HEK293 (cell line): ENCODE measurements around the gene ARV1.
"Not testable (repeated sequence)": the region's sequence is repeated elsewhere in the genome, so short reads cannot be mapped to it uniquely, and the experiment has no call there.

Experiments used
- CTCF ChIA-PET: fragments of 350-600 bp; formaldehyde crosslinking; extraction: SDS; loops from one replicate; lab custom pipeline; 2021; ENCODE audit warnings: antibody characterized with exemption; lab: Yijun Ruan, JAX
- POLR2A ChIA-PET: fragments of 300-600 bp; formaldehyde crosslinking; extraction: SDS; loops from one replicate; lab custom pipeline; 2020; ENCODE audit warnings: antibody characterized with exemption, inconsistent platforms; lab: Yijun Ruan, JAX
- H3K27ac ChIP-seq: fragments of 200-500 bp; sonication (Bioruptor generic); 2 replicates; pipeline ENCODE4 v1.5.1; 2014; ENCODE audit warnings: low read depth, low read length, control low read depth, inconsistent platforms; ENCODE audit errors: extremely low read depth
- H3K36me3 ChIP-seq, 2 experiments: fragments of 200-500 bp in 1 of 2; sonication (Bioruptor generic) in 1 of 2; 1 replicate in 1 of 2; 2 replicates in 1 of 2; pipeline ENCODE4 v1.5.1; 2014 to 2017; ENCODE audit warnings: inconsistent platforms in 2 of 2, low read length in 2 of 2; ENCODE audit not compliant: control insufficient read depth in 2 of 2, insufficient read depth in 1 of 2
- H3K4me1 ChIP-seq: fragments of 200-500 bp; sonication (Bioruptor generic); 2 replicates; pipeline ENCODE4 v1.5.1; 2014; ENCODE audit warnings: mild to moderate bottlenecking, low read length, inconsistent platforms; ENCODE audit not compliant: control insufficient read depth, insufficient read depth
- H3K4me3 ChIP-seq: 2 replicates; pipeline ENCODE4 v1.5.1; 2011; ENCODE audit warnings: low read depth, mild to moderate bottlenecking, control low read depth, low read length, moderate library complexity
- H3K9me3 ChIP-seq: fragments of 200-500 bp; sonication (Bioruptor generic); 2 replicates; pipeline ENCODE4 v1.5.1; 2014; ENCODE audit warnings: low read depth, low read length, inconsistent platforms; ENCODE audit not compliant: control insufficient read depth, insufficient read depth
- SETDB1 ChIP-seq: IDR thresholded peaks from one replicate; pipeline ENCODE4 v1.6.1; 2017; ENCODE audit warnings: mild to moderate bottlenecking, low read length, moderate library complexity, mixed read lengths; ENCODE audit not compliant: insufficient read length
- SP3 ChIP-seq: fragments of 450-650 bp; formaldehyde crosslinking; IDR thresholded peaks from 2 replicates; pipeline ENCODE4 v1.5.1; 2016; ENCODE audit warnings: missing biosample characterization, missing genetic modification characterization
- ZBTB17 ChIP-seq: fragments of 450-650 bp; formaldehyde crosslinking; IDR thresholded peaks from 2 replicates; pipeline ENCODE4 v1.5.1; 2016; ENCODE audit warnings: missing biosample characterization, missing genetic modification characterization
- ZBTB48 ChIP-seq: fragments of 450-650 bp; formaldehyde crosslinking; IDR thresholded peaks from 2 replicates; pipeline ENCODE4 v1.5.1; 2016; ENCODE audit warnings: missing biosample characterization, missing genetic modification characterization
- ZBTB6 ChIP-seq: fragments of 450-650 bp; formaldehyde crosslinking; IDR thresholded peaks from 2 replicates; pipeline ENCODE4 v1.5.1; 2017; ENCODE audit warnings: missing biosample characterization, missing genetic modification characterization
- ZFP69B ChIP-seq: fragments of 450-650 bp; formaldehyde crosslinking; IDR thresholded peaks from 2 replicates; pipeline ENCODE4 v1.5.1; 2016; ENCODE audit warnings: missing biosample characterization, missing genetic modification characterization
- ZNF112 ChIP-seq: fragments of 450-650 bp; formaldehyde crosslinking; IDR thresholded peaks from 2 replicates; pipeline ENCODE4 v1.5.0; 2017; ENCODE audit warnings: missing biosample characterization, missing genetic modification characterization
- ZNF121 ChIP-seq: fragments of 450-650 bp; formaldehyde crosslinking; IDR thresholded peaks from 2 replicates; pipeline ENCODE4 v1.5.1; 2016; ENCODE audit warnings: missing biosample characterization, missing genetic modification characterization
- ZNF169 ChIP-seq: fragments of 450-650 bp; formaldehyde crosslinking; IDR thresholded peaks from 2 replicates; pipeline ENCODE4 v1.5.1; 2016; ENCODE audit warnings: missing biosample characterization, missing genetic modification characterization
- ZNF24 ChIP-seq: fragments of 450-650 bp; formaldehyde crosslinking; IDR thresholded peaks from 2 replicates; pipeline ENCODE4 v1.5.1; 2016; ENCODE audit warnings: missing biosample characterization, missing genetic modification characterization
- ZNF292 ChIP-seq: fragments of 450-650 bp; formaldehyde crosslinking; IDR thresholded peaks from 2 replicates; pipeline ENCODE4 v1.5.1; 2016; ENCODE audit warnings: low read depth, missing biosample characterization, missing genetic modification characterization, borderline replicate concordance
- ZNF335 ChIP-seq: fragments of 450-650 bp; formaldehyde crosslinking; conservative IDR thresholded peaks from 2 replicates; pipeline ENCODE4 v1.5.1; 2016; ENCODE audit warnings: missing biosample characterization, missing genetic modification characterization
- ZNF501 ChIP-seq: fragments of 450-650 bp; formaldehyde crosslinking; IDR thresholded peaks from 2 replicates; pipeline ENCODE4 v1.5.1; 2016; ENCODE audit warnings: missing biosample characterization, missing genetic modification characterization
- ZNF585B ChIP-seq: fragments of 450-650 bp; formaldehyde crosslinking; IDR thresholded peaks from 2 replicates; pipeline ENCODE4 v1.5.1; 2016; ENCODE audit warnings: missing biosample characterization, missing genetic modification characterization
- ZNF639 ChIP-seq: fragments of 450-650 bp; formaldehyde crosslinking; IDR thresholded peaks from 2 replicates; pipeline ENCODE4 v1.5.1; 2016; ENCODE audit warnings: missing biosample characterization, missing genetic modification characterization
- ZNF692 ChIP-seq: fragments of 450-650 bp; formaldehyde crosslinking; IDR thresholded peaks from 2 replicates; pipeline ENCODE4 v1.5.1; 2016; ENCODE audit warnings: missing biosample characterization, missing genetic modification characterization
- ZNF76 ChIP-seq: fragments of 450-650 bp; formaldehyde crosslinking; IDR thresholded peaks from 2 replicates; pipeline ENCODE4; 2016; ENCODE audit warnings: low read depth, missing biosample characterization, missing genetic modification characterization, borderline replicate concordance
- TF ChIP-seq, protein P1 (sequence below): fragments of 450-650 bp; formaldehyde crosslinking; IDR thresholded peaks from 2 replicates; pipeline ENCODE4 v1.5.1; 2016; ENCODE audit warnings: missing biosample characterization, missing genetic modification characterization
- TF ChIP-seq, protein P2 (sequence below): fragments of 450-650 bp; formaldehyde crosslinking; IDR thresholded peaks from 2 replicates; pipeline ENCODE4 v1.5.1; 2016; ENCODE audit warnings: missing biosample characterization, missing genetic modification characterization
- TF ChIP-seq, protein P3 (sequence below): fragments of 450-650 bp; formaldehyde crosslinking; IDR thresholded peaks from 2 replicates; pipeline ENCODE4 v1.5.1; 2016; ENCODE audit warnings: missing biosample characterization, missing genetic modification characterization
- TF ChIP-seq, protein P4 (sequence below): sonication (generic); formaldehyde crosslinking; IDR thresholded peaks from 2 replicates; pipeline ENCODE4 v1.8.1; 2022; ENCODE audit warnings: mild to moderate bottlenecking, moderate library complexity, missing genetic modification reagents
- TF ChIP-seq, protein P5 (sequence below): fragments of 450-650 bp; formaldehyde crosslinking; IDR thresholded peaks from 2 replicates; pipeline ENCODE4 v1.5.1; 2017; ENCODE audit warnings: missing biosample characterization, missing genetic modification characterization

ARV1 gene

GRCh38 chr1:231029247-231029646, 50.4 kb downstream of the ARV1 start:
- not testable (repeated sequence) for H3K4me3 ChIP-seq, H3K9me3 ChIP-seq
- TF ChIP-seq ZBTB17 (tag by site-specific recombination) (peak; percentile 13; the same call in 1 of the 2 replicates), ZNF121 (peak; percentile 76)
- TF ChIP-seq, all 188 proteins: peak for 2; not testable (repeated sequence) for 186
- CTCF ChIA-PET = interaction anchor here (0.6 kb wide), 1 partner anchor 52 kb away, joined by 3 read pairs; no protein-coding TSS in a partner anchor
- H3K4me1 ChIP-seq, H3K27ac ChIP-seq, POLR2A ChIA-PET: not testable (repeated sequence)
- H3K36me3 ChIP-seq = peaks cover 0 to 11% of the 10 kb centered on the region in 2 experiments; a peak in 1 of 3 replicates

DNA sequence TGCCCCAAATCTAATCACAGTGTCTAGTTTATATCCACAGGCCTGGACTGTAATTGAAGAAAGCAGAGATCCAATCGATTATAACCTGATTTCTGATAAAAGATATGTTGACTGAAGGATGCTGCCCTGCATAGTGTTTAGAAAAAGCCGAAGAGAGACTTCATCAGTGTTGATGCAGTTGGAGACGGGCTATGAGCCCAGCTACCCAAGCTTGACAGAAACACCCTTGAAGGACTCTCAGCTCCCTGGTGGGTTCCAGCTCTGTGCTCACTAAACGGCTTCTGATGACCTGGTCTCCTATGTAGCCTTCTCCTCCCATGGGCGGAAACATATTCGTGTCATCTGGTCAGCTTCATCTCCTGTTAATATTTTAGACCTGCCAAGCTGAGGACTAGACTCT, 50.9 kb downstream of the ARV1 start:
- TF ChIP-seq ZBTB48 (tag by site-specific recombination) = no peak
- TF ChIP-seq ZNF585B (tag by site-specific recombination) = no peak
- TF ChIP-seq ZFP69B (tag by site-specific recombination) = no peak
- no peak for TF ChIP-seq ZNF292
- TF ChIP-seq, protein P1, sequence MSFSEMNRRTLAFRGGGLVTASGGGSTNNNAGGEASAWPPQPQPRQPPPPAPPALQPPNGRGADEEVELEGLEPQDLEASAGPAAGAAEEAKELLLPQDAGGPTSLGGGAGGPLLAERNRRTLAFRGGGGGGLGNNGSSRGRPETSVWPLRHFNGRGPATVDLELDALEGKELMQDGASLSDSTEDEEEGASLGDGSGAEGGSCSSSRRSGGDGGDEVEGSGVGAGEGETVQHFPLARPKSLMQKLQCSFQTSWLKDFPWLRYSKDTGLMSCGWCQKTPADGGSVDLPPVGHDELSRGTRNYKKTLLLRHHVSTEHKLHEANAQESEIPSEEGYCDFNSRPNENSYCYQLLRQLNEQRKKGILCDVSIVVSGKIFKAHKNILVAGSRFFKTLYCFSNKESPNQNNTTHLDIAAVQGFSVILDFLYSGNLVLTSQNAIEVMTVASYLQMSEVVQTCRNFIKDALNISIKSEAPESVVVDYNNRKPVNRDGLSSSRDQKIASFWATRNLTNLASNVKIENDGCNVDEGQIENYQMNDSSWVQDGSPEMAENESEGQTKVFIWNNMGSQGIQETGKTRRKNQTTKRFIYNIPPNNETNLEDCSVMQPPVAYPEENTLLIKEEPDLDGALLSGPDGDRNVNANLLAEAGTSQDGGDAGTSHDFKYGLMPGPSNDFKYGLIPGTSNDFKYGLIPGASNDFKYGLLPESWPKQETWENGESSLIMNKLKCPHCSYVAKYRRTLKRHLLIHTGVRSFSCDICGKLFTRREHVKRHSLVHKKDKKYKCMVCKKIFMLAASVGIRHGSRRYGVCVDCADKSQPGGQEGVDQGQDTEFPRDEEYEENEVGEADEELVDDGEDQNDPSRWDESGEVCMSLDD = no peak
- TF ChIP-seq, protein P2, sequence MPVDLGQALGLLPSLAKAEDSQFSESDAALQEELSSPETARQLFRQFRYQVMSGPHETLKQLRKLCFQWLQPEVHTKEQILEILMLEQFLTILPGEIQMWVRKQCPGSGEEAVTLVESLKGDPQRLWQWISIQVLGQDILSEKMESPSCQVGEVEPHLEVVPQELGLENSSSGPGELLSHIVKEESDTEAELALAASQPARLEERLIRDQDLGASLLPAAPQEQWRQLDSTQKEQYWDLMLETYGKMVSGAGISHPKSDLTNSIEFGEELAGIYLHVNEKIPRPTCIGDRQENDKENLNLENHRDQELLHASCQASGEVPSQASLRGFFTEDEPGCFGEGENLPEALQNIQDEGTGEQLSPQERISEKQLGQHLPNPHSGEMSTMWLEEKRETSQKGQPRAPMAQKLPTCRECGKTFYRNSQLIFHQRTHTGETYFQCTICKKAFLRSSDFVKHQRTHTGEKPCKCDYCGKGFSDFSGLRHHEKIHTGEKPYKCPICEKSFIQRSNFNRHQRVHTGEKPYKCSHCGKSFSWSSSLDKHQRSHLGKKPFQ (tag by site-specific recombination) = no peak
- TF ChIP-seq, protein P3, sequence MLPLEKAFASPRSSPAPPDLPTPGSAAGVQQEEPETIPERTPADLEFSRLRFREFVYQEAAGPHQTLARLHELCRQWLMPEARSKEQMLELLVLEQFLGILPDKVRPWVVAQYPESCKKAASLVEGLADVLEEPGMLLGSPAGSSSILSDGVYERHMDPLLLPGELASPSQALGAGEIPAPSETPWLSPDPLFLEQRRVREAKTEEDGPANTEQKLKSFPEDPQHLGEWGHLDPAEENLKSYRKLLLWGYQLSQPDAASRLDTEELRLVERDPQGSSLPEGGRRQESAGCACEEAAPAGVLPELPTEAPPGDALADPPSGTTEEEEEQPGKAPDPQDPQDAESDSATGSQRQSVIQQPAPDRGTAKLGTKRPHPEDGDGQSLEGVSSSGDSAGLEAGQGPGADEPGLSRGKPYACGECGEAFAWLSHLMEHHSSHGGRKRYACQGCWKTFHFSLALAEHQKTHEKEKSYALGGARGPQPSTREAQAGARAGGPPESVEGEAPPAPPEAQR = no peak
- no peak for TF ChIP-seq ZNF335 (tag by site-specific recombination)
- TF ChIP-seq ZNF639 (tag by site-specific recombination) = no peak
- no peak for TF ChIP-seq ZNF24
- no peak for TF ChIP-seq ZBTB6 (tag by site-specific recombination)
- TF ChIP-seq ZNF169 = no peak
- no peak for TF ChIP-seq SP3
- TF ChIP-seq ZNF692 = no peak
- no peak for TF ChIP-seq SETDB1
- TF ChIP-seq, protein P4, sequence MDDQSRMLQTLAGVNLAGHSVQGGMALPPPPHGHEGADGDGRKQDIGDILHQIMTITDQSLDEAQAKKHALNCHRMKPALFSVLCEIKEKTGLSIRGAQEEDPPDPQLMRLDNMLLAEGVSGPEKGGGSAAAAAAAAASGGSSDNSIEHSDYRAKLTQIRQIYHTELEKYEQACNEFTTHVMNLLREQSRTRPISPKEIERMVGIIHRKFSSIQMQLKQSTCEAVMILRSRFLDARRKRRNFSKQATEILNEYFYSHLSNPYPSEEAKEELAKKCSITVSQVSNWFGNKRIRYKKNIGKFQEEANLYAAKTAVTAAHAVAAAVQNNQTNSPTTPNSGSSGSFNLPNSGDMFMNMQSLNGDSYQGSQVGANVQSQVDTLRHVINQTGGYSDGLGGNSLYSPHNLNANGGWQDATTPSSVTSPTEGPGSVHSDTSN (CRISPR knock-in tag) = no peak
- TF ChIP-seq ZNF76 = no peak
- TF ChIP-seq, protein P5, sequence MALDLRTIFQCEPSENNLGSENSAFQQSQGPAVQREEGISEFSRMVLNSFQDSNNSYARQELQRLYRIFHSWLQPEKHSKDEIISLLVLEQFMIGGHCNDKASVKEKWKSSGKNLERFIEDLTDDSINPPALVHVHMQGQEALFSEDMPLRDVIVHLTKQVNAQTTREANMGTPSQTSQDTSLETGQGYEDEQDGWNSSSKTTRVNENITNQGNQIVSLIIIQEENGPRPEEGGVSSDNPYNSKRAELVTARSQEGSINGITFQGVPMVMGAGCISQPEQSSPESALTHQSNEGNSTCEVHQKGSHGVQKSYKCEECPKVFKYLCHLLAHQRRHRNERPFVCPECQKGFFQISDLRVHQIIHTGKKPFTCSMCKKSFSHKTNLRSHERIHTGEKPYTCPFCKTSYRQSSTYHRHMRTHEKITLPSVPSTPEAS (tag by site-specific recombination) = no peak
- TF ChIP-seq ZNF112 = no peak
- TF ChIP-seq ZNF501 (tag by site-specific recombination) = no peak
- ChIA-PET POLR2A (no interaction called here), CTCF (interaction anchor here (1.0 kb wide), 1 partner anchor 62 kb away, joined by 4 read pairs; no protein-coding TSS in a partner anchor)
- Histone ChIP-seq H3K9me3 (no peaks in the 10 kb centered on the region), H3K4me1 (peaks cover 3% of the 10 kb centered on the region; the same call in 1 of the 2 replicates), H3K4me3 (no peak overlapping the region), H3K27ac (no peak overlapping the region), H3K36me3 (peaks cover 0 to 11% of the 10 kb centered on the region in 2 experiments; a peak in 1 of 3 replicates)
